HEK293 (cell line): ENCODE measurements around the gene PIBF1.

ENCODE experiments used
- CTCF ChIA-PET: fragments of 350-600 bp; formaldehyde crosslinking; extraction: SDS; loops from one replicate; lab custom pipeline; 2021; ENCODE audit warnings: antibody characterized with exemption; lab: Yijun Ruan, JAX
- POLR2A ChIA-PET: fragments of 300-600 bp; formaldehyde crosslinking; extraction: SDS; loops from one replicate; lab custom pipeline; 2020; ENCODE audit warnings: antibody characterized with exemption, inconsistent platforms; lab: Yijun Ruan, JAX
- H3K27ac ChIP-seq: fragments of 200-500 bp; sonication (Bioruptor generic); 2 replicates; pipeline ENCODE4 v1.5.1; 2014; ENCODE audit warnings: low read depth, low read length, control low read depth, inconsistent platforms; ENCODE audit errors: extremely low read depth
- H3K36me3 ChIP-seq, 2 experiments: fragments of 200-500 bp in 1 of 2; sonication (Bioruptor generic) in 1 of 2; 1 replicate in 1 of 2; 2 replicates in 1 of 2; pipeline ENCODE4 v1.5.1; 2014 to 2017; ENCODE audit warnings: inconsistent platforms in 2 of 2, low read length in 2 of 2; ENCODE audit not compliant: control insufficient read depth in 2 of 2, insufficient read depth in 1 of 2
- H3K4me1 ChIP-seq: fragments of 200-500 bp; sonication (Bioruptor generic); 2 replicates; pipeline ENCODE4 v1.5.1; 2014; ENCODE audit warnings: mild to moderate bottlenecking, low read length, inconsistent platforms; ENCODE audit not compliant: control insufficient read depth, insufficient read depth
- H3K4me3 ChIP-seq: 2 replicates; pipeline ENCODE4 v1.5.1; 2011; ENCODE audit warnings: low read depth, mild to moderate bottlenecking, control low read depth, low read length, moderate library complexity
- H3K9me3 ChIP-seq: fragments of 200-500 bp; sonication (Bioruptor generic); 2 replicates; pipeline ENCODE4 v1.5.1; 2014; ENCODE audit warnings: low read depth, low read length, inconsistent platforms; ENCODE audit not compliant: control insufficient read depth, insufficient read depth
- EGR2 ChIP-seq: fragments of 450-650 bp; formaldehyde crosslinking; IDR thresholded peaks from 2 replicates; pipeline ENCODE4 v1.5.1; 2016; ENCODE audit warnings: low read depth, missing biosample characterization, missing genetic modification characterization
- FEZF1 ChIP-seq: fragments of 450-650 bp; formaldehyde crosslinking; IDR thresholded peaks from 2 replicates; pipeline ENCODE4 v1.5.1; 2016; ENCODE audit warnings: missing biosample characterization, missing genetic modification characterization
- GLI4 ChIP-seq: fragments of 450-650 bp; formaldehyde crosslinking; IDR thresholded peaks from 2 replicates; pipeline ENCODE4 v1.5.1; 2016; ENCODE audit warnings: missing biosample characterization, missing genetic modification characterization
- HOXD13 ChIP-seq: sonication (generic); formaldehyde crosslinking; IDR thresholded peaks from 2 replicates; pipeline ENCODE4 v1.8.0; 2022; ENCODE audit warnings: missing genetic modification reagents, borderline replicate concordance
- PBX3 ChIP-seq: sonication (generic); formaldehyde crosslinking; IDR thresholded peaks from 2 replicates; pipeline ENCODE4 v1.8.1; 2022; ENCODE audit warnings: mild to moderate bottlenecking, moderate library complexity, missing genetic modification reagents
- PRDM6 ChIP-seq: fragments of 450-650 bp; formaldehyde crosslinking; IDR thresholded peaks from 2 replicates; pipeline ENCODE4 v1.5.1; 2017; ENCODE audit warnings: missing biosample characterization, missing genetic modification characterization
- TSHZ1 ChIP-seq: fragments of 450-650 bp; formaldehyde crosslinking; IDR thresholded peaks from 2 replicates; pipeline ENCODE4 v1.5.1; 2016; ENCODE audit warnings: missing biosample characterization, missing genetic modification characterization, borderline replicate concordance
- WT1 ChIP-seq: fragments of 450-650 bp; formaldehyde crosslinking; IDR thresholded peaks from 2 replicates; pipeline ENCODE4 v1.5.1; 2016; ENCODE audit warnings: missing biosample characterization, missing genetic modification characterization
- ZBTB11 ChIP-seq: fragments of 450-650 bp; formaldehyde crosslinking; conservative IDR thresholded peaks from 2 replicates; pipeline ENCODE4 v1.5.1; 2016; ENCODE audit warnings: low read depth, missing biosample characterization, missing genetic modification characterization
- ZBTB48 ChIP-seq: fragments of 450-650 bp; formaldehyde crosslinking; IDR thresholded peaks from 2 replicates; pipeline ENCODE4 v1.5.1; 2016; ENCODE audit warnings: missing biosample characterization, missing genetic modification characterization
- ZNF10 ChIP-seq: fragments of 450-650 bp; formaldehyde crosslinking; IDR thresholded peaks from 2 replicates; pipeline ENCODE4 v1.5.1; 2017; ENCODE audit warnings: missing biosample characterization, missing genetic modification characterization
- ZNF138 ChIP-seq: fragments of 450-650 bp; formaldehyde crosslinking; IDR thresholded peaks from 2 replicates; pipeline ENCODE4 v1.5.1; 2016; ENCODE audit warnings: missing biosample characterization, missing genetic modification characterization, borderline replicate concordance
- ZNF16 ChIP-seq: fragments of 450-650 bp; formaldehyde crosslinking; IDR thresholded peaks from 2 replicates; pipeline ENCODE4 v1.5.1; 2016; ENCODE audit warnings: low read depth, missing biosample characterization, missing genetic modification characterization
- ZNF2 ChIP-seq: fragments of 450-650 bp; formaldehyde crosslinking; IDR thresholded peaks from 2 replicates; pipeline ENCODE4 v1.5.1; 2016; ENCODE audit warnings: missing biosample characterization, missing genetic modification characterization
- ZNF223 ChIP-seq: fragments of 450-650 bp; formaldehyde crosslinking; IDR thresholded peaks from 2 replicates; pipeline ENCODE4 v1.5.1; 2016; ENCODE audit warnings: missing biosample characterization, missing genetic modification characterization
- ZNF350 ChIP-seq: fragments of 450-650 bp; formaldehyde crosslinking; IDR thresholded peaks from 2 replicates; pipeline ENCODE4 v1.5.0; 2017; ENCODE audit warnings: missing biosample characterization, mild to moderate bottlenecking, missing genetic modification characterization
- ZNF366 ChIP-seq: fragments of 450-650 bp; formaldehyde crosslinking; conservative IDR thresholded peaks from 2 replicates; pipeline ENCODE4 v1.5.1; 2016; ENCODE audit warnings: missing biosample characterization, missing genetic modification characterization
- ZNF394 ChIP-seq: fragments of 450-650 bp; formaldehyde crosslinking; IDR thresholded peaks from 2 replicates; pipeline ENCODE4 v1.5.1; 2016; ENCODE audit warnings: missing biosample characterization, missing genetic modification characterization, mild to moderate bottlenecking, moderate library complexity, borderline replicate concordance
- ZNF398 ChIP-seq: fragments of 450-650 bp; formaldehyde crosslinking; IDR thresholded peaks from 2 replicates; pipeline ENCODE4 v1.5.1; 2017; ENCODE audit warnings: missing biosample characterization, missing genetic modification characterization
- ZNF433 ChIP-seq: fragments of 450-650 bp; formaldehyde crosslinking; IDR thresholded peaks from 2 replicates; pipeline ENCODE4 v1.5.1; 2016; ENCODE audit warnings: missing biosample characterization, missing genetic modification characterization, low read depth
- ZNF473 ChIP-seq: fragments of 450-650 bp; formaldehyde crosslinking; IDR thresholded peaks from 2 replicates; pipeline ENCODE4 v1.5.1; 2017; ENCODE audit warnings: missing biosample characterization, missing genetic modification characterization
- ZNF501 ChIP-seq: fragments of 450-650 bp; formaldehyde crosslinking; IDR thresholded peaks from 2 replicates; pipeline ENCODE4 v1.5.1; 2016; ENCODE audit warnings: missing biosample characterization, missing genetic modification characterization
- ZNF510 ChIP-seq: fragments of 450-650 bp; formaldehyde crosslinking; IDR thresholded peaks from 2 replicates; pipeline ENCODE4 v1.5.1; 2018; ENCODE audit warnings: mild to moderate bottlenecking, missing genetic modification characterization, missing biosample characterization; ENCODE audit not compliant: insufficient replicate concordance
- ZNF530 ChIP-seq: fragments of 450-650 bp; formaldehyde crosslinking; IDR thresholded peaks from 2 replicates; pipeline ENCODE4 v1.5.1; 2016; ENCODE audit warnings: low read depth, missing biosample characterization, missing genetic modification characterization
- ZNF560 ChIP-seq: fragments of 450-650 bp; formaldehyde crosslinking; IDR thresholded peaks from 2 replicates; pipeline ENCODE4 v1.5.1; 2017; ENCODE audit warnings: missing biosample characterization, missing genetic modification characterization, borderline replicate concordance
- ZNF571 ChIP-seq: fragments of 450-650 bp; formaldehyde crosslinking; IDR thresholded peaks from 2 replicates; pipeline ENCODE4 v1.5.0; 2017; ENCODE audit warnings: missing biosample characterization, missing genetic modification characterization
- ZNF621 ChIP-seq: fragments of 450-650 bp; formaldehyde crosslinking; IDR thresholded peaks from 2 replicates; pipeline ENCODE4 v1.5.1; 2017; ENCODE audit warnings: missing biosample characterization, missing genetic modification characterization
- ZNF76 ChIP-seq: fragments of 450-650 bp; formaldehyde crosslinking; IDR thresholded peaks from 2 replicates; pipeline ENCODE4; 2016; ENCODE audit warnings: low read depth, missing biosample characterization, missing genetic modification characterization, borderline replicate concordance

Gene PIBF1

GRCh38 chr13:73058432-73058735, 276.5 kb downstream of the PIBF1 start:
- Histone ChIP-seq H3K9me3 (no peaks in the 10 kb centered on the region), H3K4me1 (no peaks in the 10 kb centered on the region), H3K4me3 (peak overlapping the region; percentile 34), H3K36me3 (peaks cover 0 to 14% of the 10 kb centered on the region in 2 experiments; a peak in 1 of 3 replicates), H3K27ac (no peak overlapping the region; the same call in 1 of the 2 replicates)
- CTCF ChIA-PET = interaction anchor here (1.2 kb wide), 1 partner anchor 249 kb away, joined by 5 read pairs; no protein-coding TSS in a partner anchor
- POLR2A ChIA-PET = interaction anchor here (0.6 to 2.8 kb wide), 11 partner anchors 9 to 330 kb away, joined by 3 to 17 read pairs (median 3); partner anchors contain the start of gene BORA
- TF ChIP-seq EGR2 (tag by site-specific recombination) (peak; percentile 22; the same call in 1 of the 2 replicates), ZNF394 (peak; percentile 72), ZNF76 (tag by site-specific recombination) (no peak; the same call in 1 of the 2 replicates), ZNF501 (no peak; the same call in 1 of the 2 replicates), ZNF223 (tag by site-specific recombination) (no peak), PRDM6 (tag by site-specific recombination) (0 out of 2 replicates have a peak, but pooled peaks have one; percentile 12), HOXD13 (CRISPR knock-in tag) (no peak), PBX3 (CRISPR knock-in tag) (no peak), ZNF350 (no peak), ZNF138 (tag by site-specific recombination) (no peak), ZNF473 (tag by site-specific recombination) (no peak), ZBTB48 (tag by site-specific recombination) (no peak), TSHZ1 (tag by site-specific recombination) (no peak), ZNF621 (no peak), FEZF1 (tag by site-specific recombination) (no peak), ZNF366 (tag by site-specific recombination) (0 out of 2 replicates have a peak, but pooled peaks have one; percentile 25), ZNF571 (tag by site-specific recombination) (no peak), ZNF398 (peak; percentile 94), ZNF16 (tag by site-specific recombination) (no peak), ZNF560 (tag by site-specific recombination) (no peak), ZNF433 (tag by site-specific recombination) (no peak), GLI4 (tag by site-specific recombination) (no peak), WT1 (tag by site-specific recombination) (no peak), ZNF510 (tag by site-specific recombination) (no peak), ZNF10 (no peak), ZBTB11 (tag by site-specific recombination) (no peak), ZNF530 (tag by site-specific recombination) (no peak), ZNF2 (tag by site-specific recombination) (no peak)
